Right lobe of liver (tissue), 4 donors: Measurements from ENCODE around the gene IAH1.

Experiments
- POLR2A ChIP-seq: fragments of 450-650 bp; IDR thresholded peaks from one replicate; pipeline ENCODE4 v1.6.1; 2017; ENCODE audit warnings: antibody characterized with exemption, mild to moderate bottlenecking
- TF ChIP-seq, protein P1 (sequence below), 4 donors: fragments of 200-600 bp in 3 of 4; fragments of 450-650 bp in 1 of 4; IDR thresholded peaks; one replicate each; pipeline versions ENCODE4 v1.5.1 to v1.8.0; 2016 to 2022; ENCODE audit warnings: antibody characterized with exemption in 4 of 4, mild to moderate bottlenecking in 2 of 4
- donor health status: DM: no; HTN: no; CAD: no.
- donor health status: DM: no; HTN: no; CAD: no.
- donor health status: DM: no; HTN: yes; CAD: no.

DNA sequence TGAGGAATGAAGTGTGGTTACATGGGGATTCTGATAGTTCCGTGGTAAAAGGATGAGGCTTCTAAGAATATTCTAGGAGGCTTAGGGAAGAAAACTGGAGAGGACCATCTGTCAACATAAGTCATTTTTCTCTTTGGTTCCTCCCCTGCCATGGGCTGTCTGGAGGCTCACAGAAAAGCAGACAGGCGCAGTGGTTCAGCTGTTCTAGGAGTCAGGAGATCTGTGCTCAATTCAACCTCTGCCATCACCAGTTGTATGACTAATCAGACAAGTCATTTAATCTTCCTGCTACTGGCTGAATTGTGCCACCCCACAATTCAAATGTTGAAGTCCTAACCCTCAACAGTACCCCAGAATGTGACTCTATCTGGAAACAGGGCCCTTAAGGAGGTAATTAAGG lies 44.9 kb downstream of the IAH1 start:
- TF ChIP-seq, protein P1, sequence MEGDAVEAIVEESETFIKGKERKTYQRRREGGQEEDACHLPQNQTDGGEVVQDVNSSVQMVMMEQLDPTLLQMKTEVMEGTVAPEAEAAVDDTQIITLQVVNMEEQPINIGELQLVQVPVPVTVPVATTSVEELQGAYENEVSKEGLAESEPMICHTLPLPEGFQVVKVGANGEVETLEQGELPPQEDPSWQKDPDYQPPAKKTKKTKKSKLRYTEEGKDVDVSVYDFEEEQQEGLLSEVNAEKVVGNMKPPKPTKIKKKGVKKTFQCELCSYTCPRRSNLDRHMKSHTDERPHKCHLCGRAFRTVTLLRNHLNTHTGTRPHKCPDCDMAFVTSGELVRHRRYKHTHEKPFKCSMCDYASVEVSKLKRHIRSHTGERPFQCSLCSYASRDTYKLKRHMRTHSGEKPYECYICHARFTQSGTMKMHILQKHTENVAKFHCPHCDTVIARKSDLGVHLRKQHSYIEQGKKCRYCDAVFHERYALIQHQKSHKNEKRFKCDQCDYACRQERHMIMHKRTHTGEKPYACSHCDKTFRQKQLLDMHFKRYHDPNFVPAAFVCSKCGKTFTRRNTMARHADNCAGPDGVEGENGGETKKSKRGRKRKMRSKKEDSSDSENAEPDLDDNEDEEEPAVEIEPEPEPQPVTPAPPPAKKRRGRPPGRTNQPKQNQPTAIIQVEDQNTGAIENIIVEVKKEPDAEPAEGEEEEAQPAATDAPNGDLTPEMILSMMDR (IDR thresholded peaks at IDR 0.05), result no peak
- TF ChIP-seq POLR2A, result no peak
